ENCODE measurements around the gene INPP1.

GRCh38 chr2:190410166-190410565 is 66.8 kb downstream of the INPP1 start:
- TF ChIP-seq CTCF (conservative IDR thresholded peaks at IDR 0.05 in 1 of 2, IDR thresholded peaks at IDR 0.05 in 1 of 2; ENCODE audit: extremely low read depth in 1 of 2, insufficient read depth in 1 of 2, low read depth in 1 of 2, low read length in 2 of 2), result no peak
- TF ChIP-seq EZH2 (IDR thresholded peaks at IDR 0.05; ENCODE audit: borderline replicate concordance, low read length), result no peak

Data from mammary epithelial cell (primary cell).